ENCODE measurements around the gene ABTB1.

GRCh38 chr3:127688022-127688415 lies 15.3 kb downstream of the ABTB1 start:
- TF ChIP-seq POLR2A (IDR thresholded peaks at IDR 0.05; ENCODE audit: insufficient read depth in 1 of 2, low read depth in 2 of 2, low read length in 2 of 2) (no peak), CCDC6 (CRISPR knock-in tag; IDR thresholded peaks at IDR 0.05) (no peak), ARID5B (CRISPR knock-in tag; IDR thresholded peaks at IDR 0.05) (no peak), EP300 (IDR thresholded peaks at IDR 0.05; ENCODE audit: low read depth in 2 of 2, low read length in 2 of 2) (no peak), EP300 (CRISPR knock-in tag; IDR thresholded peaks at IDR 0.05; ENCODE audit: borderline replicate concordance) (no peak), ZNF335 (CRISPR knock-in tag; IDR thresholded peaks at IDR 0.05) (no peak), ZNF274 (CRISPR knock-in tag; IDR thresholded peaks at IDR 0.05) (no peak), CBX5 (CRISPR knock-in tag; IDR thresholded peaks at IDR 0.05; ENCODE audit: borderline replicate concordance) (no peak), THYN1 (CRISPR knock-in tag; IDR thresholded peaks at IDR 0.05; ENCODE audit: borderline replicate concordance, low read depth) (no peak), ZKSCAN5 (CRISPR knock-in tag; IDR thresholded peaks at IDR 0.05) (no peak), HDAC2 (CRISPR knock-in tag; IDR thresholded peaks at IDR 0.05) (no peak)

Measured in HepG2 (cell line).